ENCODE results near the gene SPIN4. TPM values are rescaled to one million over a fixed set of nuclear protein-coding genes. Genes with fewer than 3 reads are reported as not detected.

The SPIN4 gene
- total RNA-seq, 1 donor from 2014 or later, result 1.3 TPM

DNA sequence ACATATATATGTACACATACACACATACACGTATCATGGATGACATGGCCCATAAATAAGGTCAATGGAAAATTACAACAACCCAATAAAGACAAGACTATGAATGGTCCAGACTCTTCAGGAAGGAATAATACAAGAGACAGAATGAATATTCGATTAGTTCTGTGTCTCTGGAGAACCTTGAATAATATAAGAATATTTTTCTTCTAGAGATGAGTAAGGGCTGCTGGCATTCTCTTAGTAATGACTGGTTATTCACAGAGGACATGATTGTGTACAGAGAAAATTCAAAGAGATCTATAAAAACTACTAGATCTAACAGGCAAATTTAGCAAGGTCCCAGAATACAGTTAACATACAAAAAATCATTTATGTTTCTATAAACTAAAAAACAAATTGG lies 23.3 kb downstream of the SPIN4 start:
- DNase-seq (ENCODE audit: low read depth), result no peak
- TF ChIP-seq CTCF (IDR thresholded peaks at IDR 0.05; ENCODE audit: insufficient read depth, low read length, severe bottlenecking), result no peak
- H3K36me3 ChIP-seq (ENCODE audit: control insufficient read depth, insufficient read depth, low read length), result no peaks in the 10 kb centered on the region
- no peak overlapping the region for H3K4me3 ChIP-seq (ENCODE audit: low read depth, low read length)
- no peak for FAIRE-seq
- H3K27me3 ChIP-seq (ENCODE audit: control insufficient read depth, insufficient read depth, low read length), result no peaks in the 10 kb centered on the region

DNA sequence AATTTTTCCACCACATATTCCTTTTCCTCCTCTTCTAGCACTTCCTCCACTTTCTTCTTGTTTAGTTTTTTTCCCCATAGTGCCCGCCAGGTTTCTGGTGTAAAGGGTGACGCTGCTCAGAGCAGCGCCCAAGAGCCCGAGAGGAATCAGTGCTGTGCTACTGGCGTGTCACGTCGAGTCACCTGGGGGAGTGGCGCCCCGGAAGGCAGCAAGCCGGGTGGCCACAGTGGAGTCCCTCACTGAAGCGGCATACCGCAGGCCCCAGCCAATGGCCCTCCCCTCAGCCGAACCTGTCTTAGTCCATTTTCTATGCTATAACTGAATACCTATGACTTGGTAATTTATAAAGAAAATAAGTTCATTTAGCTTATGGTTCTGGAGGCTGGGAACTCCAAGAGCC lies 51.5 kb downstream of the SPIN4 start:
- Histone ChIP-seq H3K4me3 (ENCODE audit: low read depth, low read length) (no peak overlapping the region), H3K27me3 (ENCODE audit: control insufficient read depth, insufficient read depth, low read length) (no peaks in the 10 kb centered on the region), H3K36me3 (ENCODE audit: control insufficient read depth, insufficient read depth, low read length) (no peaks in the 10 kb centered on the region)
- no peak for DNase-seq (ENCODE audit: low read depth)
- FAIRE-seq, result no peak
- no peak for TF ChIP-seq CTCF (IDR thresholded peaks at IDR 0.05; ENCODE audit: insufficient read depth, low read length, severe bottlenecking)
